Measurements from ENCODE around the gene TTC34. TPM values are rescaled to one million over a fixed set of nuclear protein-coding genes. Genes with fewer than 3 reads are reported as not detected.
A peak's percentile ranks its signal among the peaks of the same experiment; 100 is the strongest.

TTC34 gene
- polyA plus RNA-seq, 1 of the 3 experiments (the other 2 are of a cell fraction) = 0.16 TPM

DNA sequence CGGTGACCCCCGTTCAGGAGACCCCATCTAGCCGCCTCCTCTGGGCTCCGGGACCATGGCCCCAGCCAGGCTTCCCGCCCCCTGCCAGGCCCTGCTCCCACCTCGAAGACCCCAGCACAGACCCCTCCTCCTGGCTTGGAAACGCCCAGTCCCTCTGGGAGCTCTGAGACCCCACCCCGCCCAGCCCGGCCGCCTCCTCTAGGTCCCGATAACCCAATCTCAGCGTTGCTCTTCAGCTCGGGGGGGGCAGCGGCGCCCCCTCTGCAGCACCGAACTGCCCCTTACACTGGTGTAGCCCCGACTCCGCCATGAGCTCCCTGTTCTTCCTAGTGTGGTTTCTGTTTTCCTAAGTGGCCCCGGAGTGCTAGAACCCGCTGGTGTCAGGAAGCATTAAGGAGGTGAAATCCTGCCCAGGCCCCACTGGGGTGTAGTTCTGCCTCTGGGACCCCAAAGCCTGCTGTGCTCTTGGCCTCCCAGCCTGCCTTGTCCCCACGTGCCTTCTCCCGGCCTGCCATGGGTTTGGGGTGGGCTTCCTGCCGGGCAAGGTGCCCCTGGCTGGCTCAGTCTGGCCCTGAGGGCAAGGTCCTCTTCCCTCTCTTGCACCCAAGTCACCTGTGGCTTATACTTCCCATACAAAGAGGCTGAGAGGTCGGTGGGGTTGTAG, 157.9 kb downstream of the TTC34 start (continued):
- TF ChIP-seq SMC3 (IDR thresholded peaks at IDR 0.05; ENCODE audit: low read depth, low read length) (no peak), FOSL2 (IDR thresholded peaks at IDR 0.05; ENCODE audit: borderline replicate concordance, low read depth) (no peak), ELF1 (IDR thresholded peaks at IDR 0.05) (no peak)

DNA sequence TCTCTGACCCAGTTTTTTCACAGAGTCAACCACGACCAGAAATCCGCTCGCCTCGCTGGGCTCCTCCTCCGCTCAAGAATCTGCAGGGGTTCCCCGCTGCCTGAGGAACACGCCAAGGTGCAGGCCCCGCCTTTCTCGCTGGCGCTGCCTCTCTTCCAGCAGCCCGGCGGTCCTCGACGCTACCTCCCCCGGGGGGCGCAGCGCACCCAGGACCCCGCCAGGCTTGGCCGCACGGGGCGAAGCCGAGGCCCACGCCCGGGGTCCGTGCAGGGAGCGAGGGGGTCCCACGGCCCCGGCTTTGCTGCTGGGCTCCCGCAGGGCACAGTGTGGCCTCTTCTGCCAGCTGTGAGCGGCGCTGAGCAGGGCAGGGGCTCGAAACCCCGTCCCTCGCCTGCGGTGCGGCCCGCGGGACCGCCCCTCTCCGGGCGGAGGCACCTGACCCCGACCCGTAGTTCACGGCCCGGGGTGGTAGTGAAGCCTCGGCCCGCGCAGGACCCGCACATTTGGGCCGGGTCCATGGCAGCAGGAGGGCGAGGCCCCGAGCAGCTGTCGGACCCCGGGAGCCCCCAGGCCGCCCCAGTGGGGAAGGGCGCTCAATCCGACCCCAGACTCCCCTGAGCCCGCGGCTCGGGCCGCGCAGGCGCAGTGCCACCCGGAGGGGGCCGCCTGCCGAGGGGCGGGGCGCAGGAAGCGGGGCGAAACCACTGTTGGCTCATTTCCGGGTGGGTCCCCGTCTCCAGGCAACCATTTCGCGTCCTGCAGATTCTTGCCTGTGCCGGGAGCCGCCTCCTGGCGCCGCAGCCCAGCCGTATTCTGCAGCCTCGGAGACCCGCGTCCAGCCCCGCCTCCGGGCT, 158.7 kb downstream of the TTC34 start:
- Histone ChIP-seq H3K9me3 (no peaks in the 10 kb centered on the region), H3K27ac (ENCODE audit: low read depth in 2 of 2, low read length in 1 of 2) (peak overlapping the region; percentile 24 to 65; a peak in 2 of 4 replicates)
- TF ChIP-seq, protein P1, sequence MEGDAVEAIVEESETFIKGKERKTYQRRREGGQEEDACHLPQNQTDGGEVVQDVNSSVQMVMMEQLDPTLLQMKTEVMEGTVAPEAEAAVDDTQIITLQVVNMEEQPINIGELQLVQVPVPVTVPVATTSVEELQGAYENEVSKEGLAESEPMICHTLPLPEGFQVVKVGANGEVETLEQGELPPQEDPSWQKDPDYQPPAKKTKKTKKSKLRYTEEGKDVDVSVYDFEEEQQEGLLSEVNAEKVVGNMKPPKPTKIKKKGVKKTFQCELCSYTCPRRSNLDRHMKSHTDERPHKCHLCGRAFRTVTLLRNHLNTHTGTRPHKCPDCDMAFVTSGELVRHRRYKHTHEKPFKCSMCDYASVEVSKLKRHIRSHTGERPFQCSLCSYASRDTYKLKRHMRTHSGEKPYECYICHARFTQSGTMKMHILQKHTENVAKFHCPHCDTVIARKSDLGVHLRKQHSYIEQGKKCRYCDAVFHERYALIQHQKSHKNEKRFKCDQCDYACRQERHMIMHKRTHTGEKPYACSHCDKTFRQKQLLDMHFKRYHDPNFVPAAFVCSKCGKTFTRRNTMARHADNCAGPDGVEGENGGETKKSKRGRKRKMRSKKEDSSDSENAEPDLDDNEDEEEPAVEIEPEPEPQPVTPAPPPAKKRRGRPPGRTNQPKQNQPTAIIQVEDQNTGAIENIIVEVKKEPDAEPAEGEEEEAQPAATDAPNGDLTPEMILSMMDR (IDR thresholded peaks at IDR 0.05) = no peak
- peak; percentile 16 for TF ChIP-seq CHD2 (IDR thresholded peaks at IDR 0.05; ENCODE audit: low read length, partially characterized antibody)
- TF ChIP-seq, protein P2, sequence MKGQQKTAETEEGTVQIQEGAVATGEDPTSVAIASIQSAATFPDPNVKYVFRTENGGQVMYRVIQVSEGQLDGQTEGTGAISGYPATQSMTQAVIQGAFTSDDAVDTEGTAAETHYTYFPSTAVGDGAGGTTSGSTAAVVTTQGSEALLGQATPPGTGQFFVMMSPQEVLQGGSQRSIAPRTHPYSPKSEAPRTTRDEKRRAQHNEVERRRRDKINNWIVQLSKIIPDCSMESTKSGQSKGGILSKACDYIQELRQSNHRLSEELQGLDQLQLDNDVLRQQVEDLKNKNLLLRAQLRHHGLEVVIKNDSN (IDR thresholded peaks at IDR 0.05; ENCODE audit: borderline replicate concordance, low read depth) = no peak
- peak; percentile 86 for TF ChIP-seq MXI1 (IDR thresholded peaks at IDR 0.05; ENCODE audit: low read depth, low read length)
- TF ChIP-seq ELF1 (IDR thresholded peaks at IDR 0.05) = 0 out of 2 replicates have a peak, but pooled peaks have one; percentile 41
- peak in 1 of 2 experiments; percentile 4; a peak in 1 of 4 replicates for TF ChIP-seq EP300 (IDR thresholded peaks at IDR 0.05; ENCODE audit: borderline replicate concordance in 1 of 2, low read depth in 1 of 2, low read length in 1 of 2)
- no peak for TF ChIP-seq FOXM1 (IDR thresholded peaks at IDR 0.05; ENCODE audit: low read depth)
- peak; percentile 20; the same call in 1 of the 2 replicates for TF ChIP-seq SIN3A (IDR thresholded peaks at IDR 0.05; ENCODE audit: borderline replicate concordance, low read depth, low read length)
- no peak for TF ChIP-seq TAF1 (IDR thresholded peaks at IDR 0.05; ENCODE audit: borderline replicate concordance, low read depth, low read length)
- TF ChIP-seq, protein P3, sequence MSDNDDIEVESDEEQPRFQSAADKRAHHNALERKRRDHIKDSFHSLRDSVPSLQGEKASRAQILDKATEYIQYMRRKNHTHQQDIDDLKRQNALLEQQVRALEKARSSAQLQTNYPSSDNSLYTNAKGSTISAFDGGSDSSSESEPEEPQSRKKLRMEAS (IDR thresholded peaks at IDR 0.05; ENCODE audit: low read depth) = no peak
- TF ChIP-seq RFX5 (IDR thresholded peaks at IDR 0.05; ENCODE audit: low read length) = no peak
- TF ChIP-seq, protein P4, sequence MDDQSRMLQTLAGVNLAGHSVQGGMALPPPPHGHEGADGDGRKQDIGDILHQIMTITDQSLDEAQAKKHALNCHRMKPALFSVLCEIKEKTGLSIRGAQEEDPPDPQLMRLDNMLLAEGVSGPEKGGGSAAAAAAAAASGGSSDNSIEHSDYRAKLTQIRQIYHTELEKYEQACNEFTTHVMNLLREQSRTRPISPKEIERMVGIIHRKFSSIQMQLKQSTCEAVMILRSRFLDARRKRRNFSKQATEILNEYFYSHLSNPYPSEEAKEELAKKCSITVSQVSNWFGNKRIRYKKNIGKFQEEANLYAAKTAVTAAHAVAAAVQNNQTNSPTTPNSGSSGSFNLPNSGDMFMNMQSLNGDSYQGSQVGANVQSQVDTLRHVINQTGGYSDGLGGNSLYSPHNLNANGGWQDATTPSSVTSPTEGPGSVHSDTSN (IDR thresholded peaks at IDR 0.05) = no peak
- no peak for TF ChIP-seq RXRA (IDR thresholded peaks at IDR 0.05; ENCODE audit: borderline replicate concordance, low read depth)
- peak; percentile 41; the same call in 1 of the 2 replicates for TF ChIP-seq RAD21 (IDR thresholded peaks at IDR 0.05; ENCODE audit: low read length)
- no peak for TF ChIP-seq EZH2phosphoT487 (IDR thresholded peaks at IDR 0.05; ENCODE audit: borderline replicate concordance, low read depth)
- TF ChIP-seq FOXJ3 (CRISPR knock-in tag; IDR thresholded peaks at IDR 0.05) = no peak
- peak; percentile 81 for TF ChIP-seq GABPA (IDR thresholded peaks at IDR 0.05; ENCODE audit: low read depth)
- peak; percentile 88 for TF ChIP-seq NRF1 (IDR thresholded peaks at IDR 0.05; ENCODE audit: low read depth, low read length)
- TF ChIP-seq SMC3 (IDR thresholded peaks at IDR 0.05; ENCODE audit: low read depth, low read length) = 0 out of 2 replicates have a peak, but pooled peaks have one; percentile 12
- no peak for TF ChIP-seq TEAD4 (IDR thresholded peaks at IDR 0.05; ENCODE audit: borderline replicate concordance, insufficient read depth)
- peak; percentile 81 for TF ChIP-seq POLR2AphosphoS5 (IDR thresholded peaks at IDR 0.05; ENCODE audit: low read depth, low read length)
- no peak for TF ChIP-seq YY1 (IDR thresholded peaks at IDR 0.05; ENCODE audit: low read depth)
- TF ChIP-seq, protein P5, sequence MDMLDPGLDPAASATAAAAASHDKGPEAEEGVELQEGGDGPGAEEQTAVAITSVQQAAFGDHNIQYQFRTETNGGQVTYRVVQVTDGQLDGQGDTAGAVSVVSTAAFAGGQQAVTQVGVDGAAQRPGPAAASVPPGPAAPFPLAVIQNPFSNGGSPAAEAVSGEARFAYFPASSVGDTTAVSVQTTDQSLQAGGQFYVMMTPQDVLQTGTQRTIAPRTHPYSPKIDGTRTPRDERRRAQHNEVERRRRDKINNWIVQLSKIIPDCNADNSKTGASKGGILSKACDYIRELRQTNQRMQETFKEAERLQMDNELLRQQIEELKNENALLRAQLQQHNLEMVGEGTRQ (IDR thresholded peaks at IDR 0.05; ENCODE audit: borderline replicate concordance, low read depth, low read length) = no peak

More for the DNA sequence above, 158.7 kb downstream of the TTC34 start:
- no peaks in the 10 kb centered on the region for H3K27me3 ChIP-seq (ENCODE audit: insufficient read depth)
- DNase-seq = peak; percentile 100
- ChIA-PET CTCF (no interaction called here), POLR2A (no interaction called here)
- 0% methylated on average over 5 of the region's 84 CpGs for WGBS (ENCODE audit: low lambda C conversion rate)
- peak overlapping the region; percentile 83 for H3K9ac ChIP-seq
- H3K9me2 ChIP-seq = no peaks in the 10 kb centered on the region
- H3K4me2 ChIP-seq = peak overlapping the region; percentile 97
- H4K20me1 ChIP-seq (ENCODE audit: insufficient read depth) = no peaks in the 10 kb centered on the region
- no peaks in the 10 kb centered on the region for H3K36me3 ChIP-seq (replicated peaks in 1 of 2; ENCODE audit: control insufficient read depth in 1 of 2, insufficient read depth in 2 of 2, low read length in 1 of 2)
- H3F3A ChIP-seq (replicated peaks; ENCODE audit: insufficient read depth) = no peaks in the 10 kb centered on the region
- H3K4me1 ChIP-seq (ENCODE audit: control insufficient read depth in 1 of 2, insufficient read depth in 2 of 2, low read depth in 1 of 2, low read length in 1 of 2) = peaks cover 0 to 22% of the 10 kb centered on the region in 2 experiments; a peak in 1 of 4 replicates
- H3K79me2 ChIP-seq (ENCODE audit: insufficient read depth) = peaks cover 10% of the 10 kb centered on the region; the same call in 1 of the 2 replicates
- H2AFZ ChIP-seq (ENCODE audit: low read depth) = peak overlapping the region; percentile 85; the same call in 1 of the 2 replicates
- H3K4me3 ChIP-seq (ENCODE audit: low read depth in 2 of 2, low read length in 1 of 2) = peak overlapping the region; percentile 73 to 96
